Lower lobe of right lung (tissue), 2 donors: ENCODE measurements around the gene GLI3. TPM values are rescaled to one million over a fixed set of nuclear protein-coding genes. Genes with fewer than 3 reads are reported as not detected.

Experiments used
- ATAC-seq, 2 donors: fragments of 200-7000 bp; cut with Tn5 transposase; one replicate each; pipeline ENCODE4 v1.9.1; 2020 to 2022; ENCODE audit warnings: mild to moderate bottlenecking in 2 of 2, moderate library complexity in 2 of 2
- DNase-seq: peaks from one replicate; pipeline ENCODE4 v3.0.0-alpha.2; 2020
- H3K27ac ChIP-seq: fragments of 200-600 bp; one replicate; pipeline ENCODE4 v1.8.0; 2022
- H3K27me3 ChIP-seq: fragments of 200-600 bp; one replicate; pipeline ENCODE4 v1.8.0; 2022; ENCODE audit warnings: low read depth
- H3K36me3 ChIP-seq: fragments of 200-600 bp; one replicate; pipeline ENCODE4 v1.8.0; 2022; ENCODE audit warnings: mild to moderate bottlenecking
- H3K4me1 ChIP-seq: fragments of 200-600 bp; one replicate; pipeline ENCODE4 v1.8.0; 2022
- H3K4me3 ChIP-seq: fragments of 200-600 bp; one replicate; pipeline ENCODE4 v1.8.0; 2022; ENCODE audit warnings: mild to moderate bottlenecking
- H3K9me3 ChIP-seq: fragments of 200-600 bp; one replicate; pipeline ENCODE4 v1.8.0; 2022
- intact Hi-C: fragments of 100-400 bp; cut with DNase I; formaldehyde crosslinking; loops from one replicate; pipeline ENCODE4 v1.11.0; 2022
- total RNA-seq: library from RNA; stranded (reverse); fragmentation: NEBNext Ultra II Directional; extraction: Animal tissue kit (Norgen Biotek cat#: 25700); gene quantifications from one replicate; pipeline ENCODE4 v1.2.1, GENCODE V29; 2021
- TF ChIP-seq, protein P1 (sequence below): fragments of 200-600 bp; IDR thresholded peaks from one replicate; pipeline ENCODE4 v1.8.0; 2022; ENCODE audit warnings: antibody characterized with exemption, mild to moderate bottlenecking
- donor health status: DM: no; HTN: yes; CAD: no; lungs with severe emphysema.

Gene GLI3
- total RNA-seq, 1 donor from 2014 or later, result 20.7 TPM

DNA sequence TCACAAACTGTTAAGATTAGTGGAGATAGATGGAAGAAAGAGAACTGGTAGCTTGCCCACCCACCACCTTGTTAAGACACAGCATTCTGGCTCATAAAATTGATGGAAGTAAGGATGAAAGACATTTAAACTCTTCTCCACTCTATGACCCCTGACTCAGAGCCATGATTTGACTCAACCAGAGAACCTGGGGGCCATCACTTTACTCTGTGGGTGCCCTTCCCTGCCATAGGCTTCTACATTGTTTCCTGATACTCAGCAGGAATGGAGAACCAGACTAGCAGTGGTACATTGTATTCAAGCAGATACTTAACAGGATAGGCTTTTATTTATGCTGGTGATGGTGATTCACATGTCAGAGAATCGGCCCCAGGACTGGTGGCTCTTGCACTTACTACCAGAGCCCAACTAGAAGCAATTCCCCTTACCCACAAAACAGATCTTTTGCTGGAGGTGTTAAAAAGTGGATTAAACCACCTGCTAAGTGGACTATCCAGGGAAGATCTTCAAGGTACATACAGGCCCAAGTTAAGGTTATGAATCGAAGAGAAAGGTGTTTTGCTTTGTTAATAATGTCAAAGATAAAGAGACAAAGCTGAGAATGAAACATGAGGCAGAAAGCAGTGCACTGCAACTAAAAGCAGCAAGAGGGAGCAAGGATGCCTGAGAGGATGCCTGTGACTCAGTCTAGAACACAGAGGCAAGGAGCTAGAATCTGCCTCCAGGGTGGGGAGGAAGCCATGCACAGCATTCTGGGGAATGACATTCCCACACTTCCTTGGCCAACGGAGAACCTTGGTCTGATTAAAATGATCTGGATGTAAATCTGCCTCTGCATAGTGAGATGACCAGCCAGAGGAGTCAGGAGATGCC lies 36.0 kb upstream of the GLI3 start:
- intact Hi-C loops, result no loop called here
- H3K4me1 ChIP-seq, result no peaks in the 10 kb centered on the region

DNA sequence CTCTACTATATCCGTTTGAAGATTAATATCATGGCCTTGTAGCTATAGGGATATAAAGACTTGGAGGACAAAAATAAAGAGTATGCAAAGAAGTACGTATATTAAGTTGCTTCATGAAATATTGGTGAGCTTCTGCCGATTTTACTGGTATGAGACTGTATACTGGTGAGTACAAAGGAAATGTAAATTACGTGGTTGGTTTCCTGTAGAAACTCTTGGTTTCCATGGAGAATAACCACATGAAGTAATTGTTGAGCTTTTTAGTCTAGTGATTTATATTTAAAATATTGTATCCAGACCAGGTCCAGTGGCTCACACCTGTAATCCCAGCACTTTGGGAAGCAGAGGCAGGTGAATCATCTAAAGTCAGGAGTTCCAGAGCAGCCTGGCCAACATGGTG lies 32.2 kb upstream of the GLI3 start:
- no peaks in the 10 kb centered on the region for H3K4me1 ChIP-seq
- no peak for ATAC-seq
- intact Hi-C loops, result no loop called here
- no peaks in the 10 kb centered on the region for H3K27me3 ChIP-seq
- no peak overlapping the region for H3K4me3 ChIP-seq
- DNase-seq, result no peak
- TF ChIP-seq, protein P1, sequence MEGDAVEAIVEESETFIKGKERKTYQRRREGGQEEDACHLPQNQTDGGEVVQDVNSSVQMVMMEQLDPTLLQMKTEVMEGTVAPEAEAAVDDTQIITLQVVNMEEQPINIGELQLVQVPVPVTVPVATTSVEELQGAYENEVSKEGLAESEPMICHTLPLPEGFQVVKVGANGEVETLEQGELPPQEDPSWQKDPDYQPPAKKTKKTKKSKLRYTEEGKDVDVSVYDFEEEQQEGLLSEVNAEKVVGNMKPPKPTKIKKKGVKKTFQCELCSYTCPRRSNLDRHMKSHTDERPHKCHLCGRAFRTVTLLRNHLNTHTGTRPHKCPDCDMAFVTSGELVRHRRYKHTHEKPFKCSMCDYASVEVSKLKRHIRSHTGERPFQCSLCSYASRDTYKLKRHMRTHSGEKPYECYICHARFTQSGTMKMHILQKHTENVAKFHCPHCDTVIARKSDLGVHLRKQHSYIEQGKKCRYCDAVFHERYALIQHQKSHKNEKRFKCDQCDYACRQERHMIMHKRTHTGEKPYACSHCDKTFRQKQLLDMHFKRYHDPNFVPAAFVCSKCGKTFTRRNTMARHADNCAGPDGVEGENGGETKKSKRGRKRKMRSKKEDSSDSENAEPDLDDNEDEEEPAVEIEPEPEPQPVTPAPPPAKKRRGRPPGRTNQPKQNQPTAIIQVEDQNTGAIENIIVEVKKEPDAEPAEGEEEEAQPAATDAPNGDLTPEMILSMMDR, result no peak
- H3K36me3 ChIP-seq, result no peaks in the 10 kb centered on the region
- no peak overlapping the region for H3K27ac ChIP-seq
- H3K9me3 ChIP-seq, result no peaks in the 10 kb centered on the region

More for the DNA sequence above, 36.0 kb upstream of the GLI3 start:
- H3K27me3 ChIP-seq, result no peaks in the 10 kb centered on the region
- no peaks in the 10 kb centered on the region for H3K9me3 ChIP-seq
- H3K27ac ChIP-seq, result no peak overlapping the region
- ATAC-seq (no peak), DNase-seq (no peak)
- TF ChIP-seq, protein P1, result peak; percentile 16
- no peak overlapping the region for H3K4me3 ChIP-seq
- H3K36me3 ChIP-seq, result no peaks in the 10 kb centered on the region

DNA sequence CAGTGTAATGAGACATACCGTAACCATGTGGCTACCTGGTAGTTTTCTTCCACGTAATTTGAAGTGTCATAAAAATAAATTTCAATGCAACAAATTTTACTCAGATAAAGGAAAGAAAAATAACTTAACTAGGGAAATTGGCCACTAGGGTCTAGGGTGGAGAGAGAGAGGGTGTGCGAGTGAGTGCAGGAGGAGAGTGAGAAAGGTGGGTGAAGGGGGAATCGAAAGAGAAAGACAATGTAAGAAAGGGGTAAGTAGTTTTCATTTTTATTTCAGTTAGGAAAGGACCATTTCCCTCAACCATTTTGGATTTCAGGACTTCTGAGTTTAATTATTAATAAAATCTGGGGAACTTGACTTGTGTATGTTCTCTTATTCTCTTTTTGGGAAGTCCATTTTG lies 27.7 kb upstream of the GLI3 start:
- no peaks in the 10 kb centered on the region for H3K27me3 ChIP-seq
- intact Hi-C loops, result no loop called here
- H3K36me3 ChIP-seq, result no peaks in the 10 kb centered on the region
- no peak overlapping the region for H3K27ac ChIP-seq
- H3K9me3 ChIP-seq, result no peaks in the 10 kb centered on the region
- no peak overlapping the region for H3K4me3 ChIP-seq
- DNase-seq (no peak), ATAC-seq (no peak)
- TF ChIP-seq, protein P1, result no peak
- H3K4me1 ChIP-seq, result no peaks in the 10 kb centered on the region

DNA sequence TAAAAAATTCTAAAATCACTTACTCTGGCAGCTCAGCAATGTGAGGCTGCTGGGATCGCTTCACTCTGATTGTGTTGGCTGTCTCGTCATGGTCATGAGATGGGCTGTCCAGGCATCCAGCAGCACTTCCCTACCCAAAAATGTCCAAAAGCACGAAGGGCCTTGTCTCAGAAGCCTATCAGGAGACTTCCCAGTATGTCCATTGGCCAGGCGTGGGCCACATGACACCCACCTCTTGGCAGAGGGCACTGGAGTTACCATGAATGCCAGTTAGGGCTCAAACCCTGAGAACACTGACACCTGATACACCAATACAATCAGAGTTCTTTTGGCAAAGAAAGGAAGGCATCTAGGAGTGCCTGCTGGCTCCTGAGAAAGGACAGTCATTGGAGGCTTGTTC lies 27.0 kb upstream of the GLI3 start:
- DNase-seq (no peak), ATAC-seq (no peak)
- no peak overlapping the region for H3K27ac ChIP-seq
- no peaks in the 10 kb centered on the region for H3K27me3 ChIP-seq
- H3K4me1 ChIP-seq, result no peaks in the 10 kb centered on the region
- no peaks in the 10 kb centered on the region for H3K36me3 ChIP-seq
- TF ChIP-seq, protein P1, result no peak
- H3K4me3 ChIP-seq, result no peak overlapping the region
- intact Hi-C loops, result no loop called here
- no peaks in the 10 kb centered on the region for H3K9me3 ChIP-seq

GRCh38 chr7:42262964-42263363 lies 26.0 kb upstream of the GLI3 start:
- DNase-seq, result no peak
- H3K9me3 ChIP-seq, result no peaks in the 10 kb centered on the region
- no peak overlapping the region for H3K27ac ChIP-seq
- no peaks in the 10 kb centered on the region for H3K36me3 ChIP-seq
- TF ChIP-seq, protein P1, result no peak
- intact Hi-C loops, result no loop called here
- H3K4me3 ChIP-seq, result no peak overlapping the region
- H3K27me3 ChIP-seq, result no peaks in the 10 kb centered on the region
- no peaks in the 10 kb centered on the region for H3K4me1 ChIP-seq
- peak in 1 of 2 donors; percentile 17 for ATAC-seq
